GM18907 (cell line): ENCODE data around the gene MARK3.

ENCODE experiments used
- ATAC-seq: cut with Tn5 transposase; IDR thresholded peaks from one replicate; pipeline ENCODE4 v1.9.1; 2021; ENCODE audit warnings: mild to moderate bottlenecking, moderate library complexity; ENCODE audit not compliant: unreplicated experiment

The MARK3 gene

DNA sequence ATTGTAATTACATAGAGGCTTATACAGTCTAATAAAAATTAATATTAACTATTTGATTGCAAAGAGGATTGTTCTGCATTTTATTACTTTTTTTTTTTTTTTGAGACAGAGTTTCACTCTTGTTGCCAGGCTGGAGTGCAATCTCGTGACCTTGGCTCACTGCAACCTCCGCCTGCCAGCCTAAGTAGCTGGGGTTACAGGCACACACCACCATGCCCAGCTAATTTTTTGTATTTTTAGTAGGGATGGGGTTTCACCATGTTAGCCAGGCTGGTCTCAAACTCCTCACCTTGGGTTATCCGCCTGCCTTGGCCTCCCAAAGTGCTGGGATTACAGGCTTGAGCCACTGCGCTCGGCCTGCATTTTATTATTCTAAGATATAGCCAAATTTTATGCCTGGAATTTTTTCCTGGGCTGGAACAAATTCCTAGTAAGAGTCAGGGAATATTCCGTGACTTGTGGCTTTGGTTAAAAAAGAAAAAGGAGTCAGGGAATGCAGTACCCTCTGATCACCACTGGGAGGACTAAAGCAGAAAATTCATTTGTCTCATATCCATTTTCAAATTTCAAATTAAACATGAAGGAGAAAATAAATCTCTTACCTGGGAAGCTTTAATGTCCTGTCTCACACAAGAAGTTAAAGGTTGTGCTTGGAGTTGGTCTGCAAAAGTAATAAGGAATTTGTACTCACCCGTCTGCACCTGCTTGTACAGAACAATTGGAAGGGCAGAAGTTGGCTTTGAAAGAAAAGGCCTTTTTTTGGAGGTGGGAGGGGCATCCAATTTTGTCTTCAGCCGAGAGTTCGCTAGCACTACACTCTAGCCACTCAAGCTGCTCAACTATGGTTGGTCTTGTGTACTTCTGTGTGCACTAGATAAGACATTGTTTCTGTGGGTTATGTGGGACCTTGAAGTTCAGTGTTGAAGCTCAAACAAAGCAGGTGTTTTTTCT lies 8.7 kb downstream of the MARK3 start:
- ATAC-seq: no peak

DNA sequence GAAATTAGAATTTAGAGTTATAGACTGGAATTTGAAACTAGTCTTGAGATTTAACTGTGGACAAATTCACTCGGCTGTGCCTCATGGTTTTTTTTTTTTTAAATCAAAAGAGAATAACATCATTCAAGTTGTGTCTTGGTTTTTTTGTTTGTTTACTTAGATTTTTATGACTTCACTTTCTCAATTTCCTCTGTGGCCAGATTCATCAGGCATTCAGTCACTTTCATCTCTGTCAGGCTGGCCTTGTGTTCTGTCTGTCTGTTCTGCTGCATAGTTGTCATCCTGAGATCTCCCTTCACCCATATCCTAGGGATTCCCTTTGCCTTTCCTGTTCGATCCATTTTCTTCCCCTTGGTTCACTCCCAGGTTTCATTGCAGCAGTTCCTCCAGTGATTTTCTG lies 10.0 kb downstream of the MARK3 start:
- no peak for ATAC-seq

DNA sequence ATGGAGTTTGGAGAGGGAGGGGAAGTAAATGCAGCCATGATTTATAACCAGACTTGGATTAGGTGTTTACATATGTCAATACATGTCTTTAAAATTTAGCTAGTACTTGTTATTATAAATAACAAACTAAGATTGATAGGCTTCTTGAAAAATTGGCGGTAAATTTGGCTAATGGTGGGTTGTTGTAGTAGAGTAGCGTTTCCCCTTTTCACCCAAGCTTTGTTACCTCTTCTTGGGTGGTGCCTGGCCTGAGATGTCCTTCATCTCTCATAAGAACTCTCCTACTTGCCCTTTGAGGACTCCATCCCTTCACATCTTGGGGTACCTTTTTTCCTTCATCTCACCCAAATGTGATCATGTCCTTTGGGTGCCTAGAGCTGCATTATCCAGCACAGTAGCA lies 11.2 kb downstream of the MARK3 start:
- ATAC-seq: no peak

DNA sequence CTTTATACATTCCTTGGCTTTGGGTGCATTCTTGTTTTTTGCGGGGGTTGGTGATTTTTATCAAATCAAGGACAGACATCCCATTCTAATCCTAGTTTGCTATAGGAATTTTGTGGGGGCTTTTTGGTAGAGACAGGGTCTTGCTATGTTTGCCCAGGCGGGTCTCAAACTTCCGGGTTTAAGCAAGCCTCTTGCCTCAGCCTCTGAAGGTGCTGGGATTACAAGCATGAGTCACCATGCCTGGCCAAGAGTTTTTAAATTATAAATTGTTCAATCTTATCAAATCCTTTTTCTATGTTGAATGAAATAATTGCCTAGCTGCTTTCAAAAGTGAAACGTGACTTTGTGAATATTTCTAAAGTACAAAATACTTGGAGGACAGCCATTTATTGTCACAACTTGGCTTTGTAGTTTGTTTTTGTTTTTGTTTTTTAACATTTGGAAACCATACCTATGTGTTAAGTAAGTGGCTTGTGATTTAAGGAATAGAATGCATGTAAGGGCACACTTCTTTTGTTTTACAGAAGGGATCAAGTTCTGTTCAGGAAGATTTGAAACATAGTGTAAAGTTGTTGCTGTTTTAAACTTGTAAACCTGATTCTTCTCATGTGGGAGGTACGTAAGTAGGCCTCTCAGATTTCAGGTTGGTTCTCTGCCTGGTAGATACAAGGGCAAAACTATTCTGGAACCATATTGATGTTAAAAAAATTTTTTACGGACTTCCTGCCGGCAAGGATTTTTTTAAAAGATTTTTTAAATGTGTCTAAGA lies 13.4 kb downstream of the MARK3 start:
- no peak for ATAC-seq

DNA sequence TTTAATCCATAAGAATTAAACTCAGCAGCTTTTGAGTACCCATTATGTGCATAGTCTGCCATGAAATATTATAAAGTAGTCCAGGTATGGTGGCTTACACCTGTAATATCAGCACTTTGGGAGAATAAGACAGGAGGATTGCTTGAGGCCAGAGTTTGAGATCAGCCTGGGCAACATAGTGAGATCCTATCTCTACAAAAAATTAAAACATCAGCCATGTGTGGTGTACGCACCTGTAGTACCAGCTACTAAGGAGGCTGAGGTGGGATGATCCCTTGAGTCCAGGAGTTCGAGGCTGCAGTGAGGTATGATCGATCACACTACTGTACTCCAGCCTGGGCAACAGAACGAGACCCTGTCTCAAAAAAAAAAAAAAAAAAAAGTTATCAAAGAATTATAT lies 15.3 kb downstream of the MARK3 start:
- ATAC-seq: no peak

DNA sequence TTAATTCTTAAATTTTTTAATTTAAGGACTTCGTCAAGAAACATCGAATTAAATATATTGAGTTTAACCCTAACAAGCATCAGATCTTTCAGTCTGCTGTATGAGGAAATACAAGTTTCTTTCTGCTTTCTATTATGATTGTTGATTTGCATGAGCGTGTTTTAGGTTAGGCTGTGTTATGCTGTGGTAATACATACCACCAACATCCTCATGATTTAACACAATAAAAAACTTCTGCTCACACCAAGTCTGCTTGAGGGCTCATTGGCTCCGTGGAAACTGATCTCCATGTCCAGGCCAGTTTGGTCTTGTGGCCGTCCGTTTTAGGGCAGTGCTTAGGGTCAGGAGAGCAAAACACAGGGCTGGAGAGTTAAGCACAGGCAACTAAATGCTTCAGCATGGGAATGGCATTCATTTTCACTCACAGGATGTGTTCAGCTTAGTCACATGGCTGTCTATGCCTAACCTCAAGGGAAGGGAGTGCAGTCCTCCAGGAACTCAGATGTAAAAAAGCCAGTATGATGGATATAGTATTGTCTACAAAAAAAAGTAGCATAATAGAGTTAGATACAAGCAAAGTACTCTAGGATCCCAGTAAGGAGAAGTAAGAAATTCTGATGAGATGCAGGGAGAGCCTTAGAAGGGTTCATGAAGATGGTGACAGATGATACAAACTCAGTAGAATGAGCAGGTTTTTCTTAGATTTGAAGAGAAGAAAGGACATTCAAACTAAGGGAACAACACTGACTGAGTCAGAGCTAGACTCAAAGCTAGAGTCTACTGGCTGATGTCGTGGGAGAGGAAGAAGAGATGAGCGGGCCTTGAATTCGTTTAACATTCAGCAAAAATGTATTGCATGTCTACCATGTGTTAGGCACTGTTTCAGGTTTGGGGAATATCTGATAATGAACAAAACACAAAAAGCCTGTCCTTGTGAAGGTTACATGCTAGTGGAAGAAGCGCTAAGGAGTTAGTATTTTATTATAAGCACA lies 16.3 kb downstream of the MARK3 start:
- ATAC-seq: no peak

DNA sequence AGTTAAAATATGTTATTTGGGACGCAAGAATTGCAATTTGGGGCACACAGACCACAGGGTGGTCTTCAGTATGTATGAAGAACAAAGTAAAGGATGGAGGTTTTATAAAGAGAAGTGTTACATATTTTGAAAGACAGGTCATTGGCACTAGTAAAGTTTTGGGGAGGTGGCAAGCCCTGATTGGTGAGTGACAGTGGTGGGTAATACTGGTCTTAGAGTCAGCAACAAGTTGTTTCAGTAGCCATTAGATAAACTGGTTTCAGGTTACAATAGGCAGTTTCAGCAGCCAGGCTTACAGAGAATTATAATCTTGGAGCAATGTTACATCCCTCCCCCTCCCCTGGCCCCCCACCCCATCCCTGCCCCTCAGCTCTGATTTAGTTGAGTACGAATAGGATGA lies 17.5 kb downstream of the MARK3 start:
- no peak for ATAC-seq

DNA sequence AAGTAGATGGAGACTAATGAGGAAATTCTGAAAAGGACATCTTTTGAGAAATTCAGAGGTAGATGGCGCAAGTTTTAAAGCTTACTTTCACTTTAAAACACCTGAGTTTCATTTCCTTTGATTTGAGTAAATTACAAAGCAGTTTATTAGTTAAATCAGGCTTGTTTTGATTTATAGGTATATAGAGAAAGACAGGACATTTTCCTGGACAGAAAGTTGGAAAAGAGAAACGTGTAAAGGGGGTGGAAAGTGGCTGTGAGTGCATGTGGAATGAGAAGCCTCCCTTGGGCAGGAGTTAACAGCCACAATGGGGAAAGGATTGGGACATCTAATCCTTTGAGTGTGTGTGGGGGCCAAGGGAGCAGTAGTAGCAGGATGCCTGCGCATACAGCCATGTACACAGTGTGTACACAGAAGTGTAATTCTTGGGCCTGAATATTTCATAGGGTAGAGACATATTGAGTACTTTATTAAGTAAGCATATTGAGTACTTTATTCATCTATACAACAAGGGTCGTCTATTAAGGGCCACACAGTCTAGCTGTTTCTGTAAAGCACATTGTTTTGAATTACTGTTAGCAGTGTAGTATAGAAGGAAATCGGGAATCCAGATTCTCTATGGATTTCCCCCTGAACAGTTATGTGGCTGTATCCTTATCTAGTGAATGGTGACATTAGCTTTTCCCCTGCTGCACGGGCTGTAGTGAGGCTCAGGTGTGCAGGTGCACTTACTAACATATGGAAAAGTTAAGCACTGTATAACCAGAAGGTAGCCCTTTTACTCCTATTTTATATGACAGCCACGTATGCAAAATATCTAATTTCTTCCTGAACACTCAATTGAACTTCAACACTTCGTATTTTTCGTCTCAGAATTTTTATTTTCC lies 19.1 kb downstream of the MARK3 start:
- no peak for ATAC-seq

DNA sequence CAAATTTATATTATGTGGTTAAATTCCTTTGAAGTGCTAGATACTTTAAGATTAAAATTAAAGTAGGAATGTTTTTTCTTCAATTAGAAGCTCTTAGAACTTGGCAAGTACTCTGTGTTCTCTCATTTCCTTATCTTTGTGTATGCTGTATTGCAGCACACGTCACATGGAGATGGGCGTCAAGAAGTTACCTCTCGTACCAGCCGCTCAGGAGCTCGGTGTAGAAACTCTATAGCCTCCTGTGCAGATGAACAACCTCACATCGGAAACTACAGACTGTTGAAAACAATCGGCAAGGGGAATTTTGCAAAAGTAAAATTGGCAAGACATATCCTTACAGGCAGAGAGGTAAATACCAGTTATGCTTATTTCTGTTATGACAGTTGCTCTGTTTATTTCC lies 19.7 kb downstream of the MARK3 start:
- no peak for ATAC-seq

DNA sequence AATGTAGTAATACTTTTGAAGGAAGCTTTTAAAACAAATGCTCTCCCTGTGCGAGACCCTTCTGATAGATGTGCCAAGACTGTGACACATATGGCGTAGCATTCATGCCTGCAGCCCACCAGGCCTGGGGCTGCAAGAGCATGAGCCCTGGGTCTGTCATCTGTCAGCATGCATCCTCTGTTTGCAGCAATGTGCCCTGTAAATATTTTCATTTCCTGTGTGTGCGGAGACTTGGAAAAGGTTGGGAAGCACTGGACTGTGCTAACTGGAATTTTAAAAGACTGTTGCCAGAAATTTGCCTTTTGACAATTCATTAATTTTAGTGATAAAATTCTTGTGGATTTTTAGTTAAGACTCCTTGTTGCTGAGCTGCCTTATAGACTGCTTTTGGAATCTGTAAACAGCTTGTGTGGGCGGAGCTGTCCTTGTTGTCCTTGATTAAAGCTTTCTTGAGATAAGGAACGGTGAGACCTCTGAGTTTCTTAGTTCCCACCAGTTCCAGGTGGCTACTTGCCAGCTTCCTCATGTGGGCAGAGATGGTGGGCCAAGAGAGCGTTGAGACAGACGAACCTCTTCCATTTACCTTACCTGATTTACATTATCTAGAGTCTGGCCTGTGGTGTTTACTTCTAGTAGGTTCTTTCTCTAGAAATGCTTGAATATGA lies 23.4 kb downstream of the MARK3 start:
- ATAC-seq: no peak

DNA sequence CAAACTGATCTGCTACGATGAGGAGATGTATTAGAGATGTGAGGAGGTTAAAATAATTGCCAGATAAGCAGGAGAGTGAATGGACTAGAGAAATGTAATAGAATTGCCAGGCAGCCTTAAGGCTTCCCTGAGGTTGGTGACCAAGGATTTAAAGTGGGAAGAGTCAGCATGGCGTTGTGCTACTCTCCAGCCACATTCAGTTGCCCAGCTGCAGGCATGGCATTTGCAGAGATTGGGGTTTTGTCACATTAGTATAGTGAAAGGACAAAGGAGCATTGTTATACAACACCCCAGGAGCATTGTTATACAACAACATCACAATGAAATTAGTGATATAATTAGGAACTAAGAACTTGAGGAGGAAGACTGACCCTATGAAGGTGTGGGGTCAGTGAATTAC lies 31.7 kb downstream of the MARK3 start:
- no peak for ATAC-seq

DNA sequence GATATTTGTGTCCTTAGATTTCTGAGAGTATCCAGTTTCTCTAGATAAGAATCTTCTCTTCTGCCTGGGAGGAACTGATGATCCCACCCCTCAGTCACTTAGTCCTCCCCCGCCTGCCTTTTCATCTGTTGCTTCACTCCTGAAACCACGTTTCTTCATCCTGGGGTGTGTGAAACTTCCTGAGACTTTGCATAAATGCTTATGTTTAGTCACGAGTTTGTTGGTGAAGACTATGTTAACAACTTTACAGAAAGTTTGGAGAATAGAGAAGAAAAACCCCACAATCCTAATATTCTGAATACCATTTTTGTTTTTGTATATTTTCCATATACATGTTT lies 33.2 kb downstream of the MARK3 start:
- no peak for ATAC-seq

DNA sequence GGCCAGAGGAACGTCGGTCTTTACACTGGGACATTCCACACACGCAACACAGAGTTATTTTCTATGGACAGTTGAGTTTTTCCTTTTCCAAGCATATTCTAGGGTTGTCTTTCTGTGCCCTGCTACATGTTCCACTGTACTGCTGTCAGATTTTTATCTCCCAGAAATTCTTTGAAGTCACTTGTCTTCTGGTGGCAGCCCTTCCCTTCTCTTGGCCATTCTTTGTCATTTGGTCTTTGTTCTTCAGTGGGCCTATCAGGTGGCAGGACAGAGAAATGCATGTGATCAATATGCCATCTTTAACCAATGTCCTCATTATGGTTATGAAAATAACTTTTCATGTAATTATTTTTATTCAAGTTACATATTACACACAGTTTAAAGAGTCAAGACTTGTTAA lies 36.3 kb downstream of the MARK3 start:
- no peak for ATAC-seq

DNA sequence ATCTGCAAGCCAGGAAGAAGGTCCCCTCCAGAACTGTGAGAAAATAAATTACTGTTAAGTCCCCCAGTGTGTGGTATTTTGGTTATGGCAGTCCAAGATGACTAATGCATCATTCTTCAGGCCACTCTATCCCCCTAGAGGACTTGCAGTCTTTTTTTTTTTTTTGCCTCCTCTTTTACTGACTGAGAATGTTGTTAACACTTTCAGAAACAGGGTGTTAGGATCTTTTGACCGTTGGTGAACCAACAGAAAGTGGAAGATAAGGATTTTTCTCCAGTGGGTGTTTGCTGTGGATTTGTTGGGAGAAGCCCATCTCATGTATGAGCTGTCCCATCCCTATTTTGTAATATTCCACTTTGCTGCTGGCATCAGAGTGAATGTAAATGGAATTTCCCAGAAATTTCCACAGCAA lies 37.8 kb downstream of the MARK3 start:
- ATAC-seq: no peak

DNA sequence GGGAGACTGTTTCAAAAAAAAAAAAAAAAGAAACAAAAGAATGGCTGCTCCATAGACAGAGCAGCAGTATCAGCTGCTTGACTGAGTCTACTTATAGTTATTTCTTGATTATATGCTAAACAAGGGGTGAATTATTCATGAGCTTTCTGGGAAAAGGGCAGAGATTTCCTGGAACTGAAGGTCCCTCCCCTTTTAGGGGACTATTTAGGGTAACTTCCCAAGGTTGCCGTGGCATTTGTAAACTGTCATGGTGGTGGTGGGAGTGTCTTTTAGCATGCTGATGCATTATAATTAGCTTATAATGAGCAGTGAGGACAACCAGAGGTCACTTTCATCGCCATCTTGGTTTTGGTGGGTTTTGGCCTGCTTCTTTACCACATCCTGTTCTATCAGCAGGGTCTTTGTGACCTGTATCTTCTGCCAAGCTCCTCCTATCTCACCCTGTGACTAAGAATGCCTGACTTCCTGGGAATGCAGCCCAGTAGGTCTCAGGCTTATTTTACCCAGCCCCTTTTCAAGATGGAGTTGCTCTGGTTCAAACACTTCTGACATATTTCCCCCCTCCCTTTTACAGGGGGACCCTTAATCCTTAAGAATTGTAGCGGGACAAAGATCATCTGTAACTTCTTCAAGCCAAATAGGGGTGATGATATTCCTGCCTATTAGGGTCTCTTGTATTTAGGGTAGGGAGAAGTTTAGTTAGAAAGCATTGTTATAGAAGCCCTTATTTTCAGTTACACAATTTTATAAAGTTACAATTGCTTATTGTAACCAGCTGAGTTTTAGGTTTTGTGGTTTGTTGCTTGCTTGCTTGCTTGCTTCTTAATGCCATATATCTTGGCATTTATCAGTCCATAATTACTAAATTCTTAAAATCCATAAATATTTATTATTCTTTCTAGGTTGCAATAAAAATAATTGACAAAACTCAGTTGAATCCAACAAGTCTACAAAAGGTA lies 42.5 kb downstream of the MARK3 start:
- ATAC-seq: no peak

DNA sequence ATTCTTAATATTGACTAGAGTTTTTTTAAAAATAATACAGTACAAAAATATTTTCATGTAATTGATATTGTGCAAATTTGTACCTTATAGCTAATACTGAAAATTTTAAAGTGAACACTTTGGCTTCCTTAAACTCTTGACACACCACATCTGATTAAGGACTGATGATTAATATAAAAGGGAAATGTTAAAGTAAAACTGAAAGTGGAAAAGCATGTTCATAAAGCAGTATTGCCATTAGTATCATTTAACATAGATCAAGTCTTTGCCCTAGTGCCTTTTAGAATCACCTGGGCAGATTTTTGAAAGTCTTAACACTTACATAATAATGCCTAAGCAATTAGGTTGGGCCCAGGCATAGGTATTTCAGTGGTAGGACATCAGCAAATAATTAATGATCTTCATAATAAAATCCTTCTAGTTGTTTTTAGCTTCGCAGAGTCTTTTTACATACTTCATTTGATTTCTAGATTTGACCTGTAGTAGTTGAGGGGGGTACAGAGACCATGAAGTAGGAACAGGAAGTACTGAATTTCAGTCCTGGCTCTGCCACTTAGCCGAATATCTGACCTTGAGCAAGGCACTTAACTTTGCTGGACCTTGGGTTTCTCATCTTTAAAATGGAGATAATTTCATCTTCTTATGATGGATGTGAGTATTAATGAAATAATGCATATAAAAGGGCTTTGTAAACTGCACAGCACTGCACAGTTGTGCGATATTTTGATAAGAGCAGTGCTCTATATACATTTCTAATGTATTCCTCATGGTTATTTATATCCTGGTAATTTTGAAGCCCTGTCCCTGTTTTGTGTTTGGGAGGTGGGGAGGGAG lies 43.7 kb downstream of the MARK3 start:
- no peak for ATAC-seq

DNA sequence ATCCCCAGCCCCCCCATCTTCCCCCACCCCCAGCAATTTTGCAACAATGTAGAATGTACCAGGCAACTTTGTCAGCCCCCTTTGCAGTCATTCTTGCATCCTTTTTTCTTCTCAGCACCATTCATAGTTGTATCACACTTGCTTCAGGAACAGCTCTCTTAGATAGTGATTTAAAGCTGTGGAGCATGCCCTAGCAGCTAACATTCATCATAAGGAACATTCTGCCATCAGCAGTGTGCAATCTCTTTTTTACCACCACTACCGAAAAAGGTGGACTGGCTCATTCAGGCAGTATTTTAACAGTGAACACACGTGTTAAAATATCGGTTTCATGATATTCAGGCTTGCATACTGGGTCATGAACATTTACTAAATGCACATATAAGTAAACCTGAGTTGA lies 45.1 kb downstream of the MARK3 start:
- ATAC-seq: no peak

DNA sequence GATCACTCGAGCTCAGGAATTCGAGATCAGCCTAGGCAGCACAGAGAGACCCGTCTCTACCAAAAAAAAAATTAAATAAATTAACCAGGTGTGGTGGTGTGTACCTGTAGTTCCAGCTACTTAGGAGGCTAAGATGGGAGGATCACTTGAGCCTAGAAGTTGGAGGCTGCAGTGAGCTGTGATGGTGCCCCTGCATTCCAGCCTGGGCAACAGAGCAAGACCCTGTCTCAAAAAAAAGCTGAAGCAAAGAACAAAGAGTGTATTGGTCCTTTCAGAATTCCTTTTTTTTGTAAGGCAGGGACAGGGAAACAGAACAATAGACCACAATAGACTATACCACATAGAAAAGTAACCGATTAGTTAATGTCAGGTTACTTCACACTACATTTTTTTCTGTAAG lies 47.4 kb downstream of the MARK3 start:
- no peak for ATAC-seq
